HG03460 (cell line): ENCODE measurements around the gene PTGES3.
A peak's percentile ranks its signal among the peaks of the same experiment; 100 is the strongest.
"Not testable (repeated sequence)": the region's sequence is repeated elsewhere in the genome, so short reads cannot be mapped to it uniquely, and the experiment has no call there.

ENCODE experiments used
- ATAC-seq: cut with Tn5 transposase; IDR thresholded peaks from one replicate; pipeline ENCODE4 v1.9.1; 2021; ENCODE audit not compliant: unreplicated experiment

The PTGES3 gene

GRCh38 chr12:56657416-56658379 lies 30.4 kb downstream of the PTGES3 start:
- no peak for ATAC-seq

DNA sequence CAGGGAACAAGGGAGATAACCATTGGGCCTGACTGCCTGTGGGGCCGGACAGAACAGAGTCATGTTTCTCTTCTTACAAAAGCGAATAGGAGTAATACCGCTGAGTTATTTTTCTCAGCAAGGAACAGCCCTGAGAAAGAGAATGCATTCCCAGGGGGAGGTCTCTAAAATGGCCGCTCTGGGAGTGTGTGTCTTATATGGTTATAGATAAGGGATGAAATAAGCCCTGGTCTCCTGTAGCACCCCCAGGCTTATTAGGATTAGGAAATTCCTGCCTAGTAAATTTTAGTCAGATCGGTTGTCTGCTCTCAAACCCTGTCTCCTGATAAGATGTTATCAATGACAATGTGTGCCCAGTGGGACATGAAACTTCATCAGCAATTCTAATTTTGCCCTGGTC lies 34.3 kb downstream of the PTGES3 start:
- not testable (repeated sequence) for ATAC-seq

DNA sequence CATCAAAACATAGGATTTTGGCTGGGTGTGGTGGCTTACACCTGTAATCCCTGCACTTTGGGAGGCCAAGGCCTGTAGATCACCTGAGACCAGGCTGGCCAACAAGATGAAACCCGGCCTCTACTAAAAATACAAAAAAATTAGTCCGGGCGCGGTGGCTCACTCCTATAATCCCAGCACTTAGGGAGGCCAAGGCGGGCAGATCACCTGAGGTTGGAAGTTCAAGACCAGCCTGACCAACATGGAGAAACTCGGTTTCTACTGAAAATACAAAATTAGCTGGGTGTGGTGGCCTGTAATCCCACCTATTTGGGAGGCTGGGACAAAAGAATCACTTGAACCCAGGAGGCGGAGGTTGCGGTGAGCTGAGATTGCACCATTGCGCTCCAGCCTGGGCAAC lies 40.1 kb downstream of the PTGES3 start:
- ATAC-seq = not testable (repeated sequence)

DNA sequence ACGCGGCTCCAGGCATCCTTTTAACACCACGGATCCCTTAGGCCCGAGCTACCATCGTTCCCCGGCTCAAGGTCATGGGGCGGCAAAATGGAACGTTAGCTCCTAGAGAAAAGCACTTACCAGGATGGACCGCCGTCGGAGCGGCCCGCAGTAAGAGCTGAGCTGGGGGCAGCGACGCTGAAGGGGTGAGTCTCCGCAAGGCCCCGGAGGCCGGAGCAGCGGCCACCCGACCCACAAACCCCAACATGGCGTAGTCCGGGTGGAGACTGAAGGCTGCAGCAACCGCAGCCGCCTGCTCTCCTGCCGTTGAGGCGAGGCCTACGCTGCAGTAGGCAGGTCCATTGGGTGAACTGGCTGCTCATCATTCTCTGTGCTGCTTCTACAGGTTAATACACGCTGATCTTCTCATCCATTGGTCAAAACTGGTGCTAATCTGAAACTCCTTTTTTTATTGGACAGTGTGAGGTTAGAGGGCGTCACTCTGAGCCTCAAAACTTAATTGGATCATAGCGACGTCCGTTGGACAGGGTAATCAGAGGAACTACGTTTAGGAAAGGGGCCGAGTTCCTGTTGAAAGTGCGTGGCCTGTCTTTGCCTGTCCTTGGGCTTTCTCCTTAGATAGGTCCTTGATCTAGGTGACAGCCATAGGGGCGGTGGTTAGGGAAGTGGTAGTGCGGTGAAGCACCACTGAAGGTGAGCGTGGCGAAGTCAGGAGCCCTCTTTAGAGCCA lies 42.2 kb downstream of the PTGES3 start, which contains the start of gene ATP5F1B:
Gene ATP5F1B, minus strand, starts transcription at position 268 of the 730 bp plus-strand sequence. Its CDS starts 21 bp downstream, at position 247.
- ATAC-seq = peak; percentile 100

GRCh38 chr12:56645201-56645716 lies 42.8 kb downstream of the PTGES3 start:
- ATAC-seq = no peak

DNA sequence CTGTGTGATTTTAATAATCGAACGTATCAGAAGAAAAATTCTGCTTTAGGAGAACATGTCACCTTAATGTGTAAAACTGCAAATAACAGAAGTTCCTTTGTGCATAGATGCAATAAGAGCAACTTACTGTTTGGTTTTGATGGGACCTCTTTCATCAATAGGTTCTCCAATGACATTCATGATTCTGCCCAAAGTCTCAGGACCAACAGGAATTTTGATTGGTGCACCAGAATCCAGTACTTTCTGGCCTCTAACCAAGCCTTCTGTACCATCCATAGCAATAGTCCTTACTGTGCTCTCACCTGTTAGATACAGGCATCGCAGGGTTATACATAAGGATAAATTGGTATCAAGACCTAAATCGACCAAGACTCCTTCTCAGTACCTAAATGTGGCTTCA lies 43.4 kb downstream of the PTGES3 start:
- ATAC-seq = no peak

- no peak for ATAC-seq
Measured at GRCh38 chr12:56641219-56641618, 46.9 kb downstream of the PTGES3 start.

GRCh38 chr12:56637621-56638020 lies 50.5 kb downstream of the PTGES3 start:
- no peak for ATAC-seq

- ATAC-seq = peak; percentile 46
Measured at GRCh38 chr12:56636675-56637540, 51.2 kb downstream of the PTGES3 start.

GRCh38 chr12:56635806-56636674 lies 52.0 kb downstream of the PTGES3 start:
- peak; percentile 34 for ATAC-seq

DNA sequence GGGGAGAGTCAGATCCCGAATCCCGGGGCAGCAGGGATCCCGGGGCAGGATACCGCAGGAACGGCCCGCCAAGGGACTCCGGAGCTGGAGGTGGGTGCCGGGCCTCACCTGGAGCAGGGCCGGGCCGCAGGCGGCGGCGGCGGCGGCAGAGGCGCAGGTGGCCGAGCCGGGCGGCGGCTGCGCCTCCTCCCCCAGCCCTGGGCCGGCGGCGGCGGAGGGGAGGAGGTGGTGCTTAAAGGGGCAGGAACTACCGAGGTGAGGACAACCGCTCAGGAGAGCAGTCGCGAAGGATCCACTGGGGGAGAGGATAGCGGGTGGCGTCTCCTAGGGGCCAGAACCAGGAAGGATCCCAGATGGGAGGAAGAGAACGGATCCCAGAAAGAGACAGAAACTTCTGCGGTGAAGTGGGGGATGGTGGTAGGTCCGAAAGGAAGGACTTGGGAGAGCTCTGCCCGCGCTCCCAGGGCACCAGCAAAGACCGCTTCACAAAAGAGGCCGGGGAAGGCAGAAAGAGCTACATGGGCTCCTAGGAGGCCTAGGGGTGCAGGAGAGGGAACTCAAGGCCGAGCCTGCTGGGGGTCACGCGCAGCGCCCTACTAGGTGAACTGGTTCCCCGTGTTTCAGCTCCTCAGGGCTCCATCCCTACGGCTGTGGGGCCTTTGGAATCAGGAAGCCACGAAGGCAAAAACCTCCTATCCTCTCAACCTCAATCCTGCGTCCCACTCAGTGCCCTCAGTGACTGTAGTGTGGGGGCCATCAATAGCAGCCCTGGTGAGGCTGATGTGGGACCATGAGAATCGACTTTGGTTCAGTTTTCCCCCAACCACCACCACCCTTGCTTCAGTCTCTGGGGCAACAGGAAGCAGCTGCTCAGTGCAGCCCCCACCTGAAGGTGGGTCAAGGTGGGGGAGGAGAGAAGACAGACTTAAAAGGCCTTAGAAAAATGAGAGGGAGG lies 53.0 kb downstream of the PTGES3 start:
- ATAC-seq = peak; percentile 24

DNA sequence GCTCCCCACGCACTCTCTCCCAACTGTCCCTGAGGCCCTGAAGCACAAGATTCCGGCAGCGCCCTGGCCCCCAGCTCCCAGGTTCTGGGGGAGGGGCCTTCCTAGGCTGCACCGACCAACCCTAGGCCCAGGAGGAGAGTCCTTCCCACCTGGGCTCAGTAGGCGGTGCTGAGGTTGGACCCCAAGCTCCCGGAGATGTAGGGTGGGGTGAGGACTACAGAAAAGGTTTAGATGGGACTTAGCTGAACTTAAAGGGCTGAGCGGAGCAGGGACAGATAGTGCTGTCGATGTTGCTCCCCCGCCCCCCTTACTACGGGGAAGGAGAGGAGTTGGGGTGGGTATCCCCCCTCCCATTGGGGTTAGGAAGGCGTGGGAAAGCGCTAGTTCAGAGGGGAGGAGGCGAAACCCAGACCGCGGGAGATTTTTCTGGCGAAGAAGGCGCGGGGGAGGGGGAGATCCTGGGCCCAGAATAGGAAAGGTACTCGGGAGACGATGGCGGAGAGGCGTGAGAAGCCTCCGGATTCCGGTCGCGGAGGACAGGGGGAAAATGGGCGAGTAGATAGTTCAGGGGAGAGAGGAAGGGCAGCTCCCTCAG lies 53.7 kb downstream of the PTGES3 start:
- no peak for ATAC-seq

- ATAC-seq = no peak
Measured at GRCh38 chr12:56633468-56634241, 54.4 kb downstream of the PTGES3 start.

DNA sequence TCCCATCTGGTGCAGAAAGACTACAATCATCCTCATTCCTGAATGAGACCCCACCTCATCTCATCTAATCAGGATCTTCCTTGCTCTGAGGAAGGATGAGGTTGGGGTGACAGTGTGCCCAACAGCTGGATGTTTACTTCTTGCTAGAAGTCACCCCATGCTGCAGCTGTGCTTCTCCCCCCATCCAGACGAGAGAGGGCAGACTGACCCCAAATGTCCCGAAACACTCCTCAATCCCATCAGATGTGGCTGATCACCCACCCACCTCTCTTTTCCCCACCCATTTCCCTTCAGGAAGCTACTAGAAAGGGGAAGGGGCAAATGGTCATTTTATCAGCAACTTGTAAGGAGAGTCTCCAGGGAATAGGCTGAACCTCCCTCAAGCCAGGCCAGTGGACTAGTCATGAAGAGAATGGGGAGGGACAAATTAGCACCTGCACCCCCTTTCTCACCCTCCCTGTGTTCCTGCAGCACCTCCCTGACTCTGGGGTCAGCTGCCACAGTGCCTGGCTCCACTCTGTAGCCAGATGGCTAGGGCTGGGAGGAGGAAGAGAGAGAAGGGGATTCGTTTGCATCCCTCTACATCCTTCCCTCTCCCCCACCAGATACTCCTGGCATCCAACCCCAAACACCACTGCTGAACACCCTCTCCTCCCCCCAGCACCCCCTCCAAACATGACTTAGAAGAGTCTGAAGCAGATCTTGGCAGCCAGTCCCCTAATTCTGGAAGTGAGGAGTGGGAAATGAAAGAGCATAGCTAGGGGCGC lies 55.2 kb downstream of the PTGES3 start:
- ATAC-seq = no peak

DNA sequence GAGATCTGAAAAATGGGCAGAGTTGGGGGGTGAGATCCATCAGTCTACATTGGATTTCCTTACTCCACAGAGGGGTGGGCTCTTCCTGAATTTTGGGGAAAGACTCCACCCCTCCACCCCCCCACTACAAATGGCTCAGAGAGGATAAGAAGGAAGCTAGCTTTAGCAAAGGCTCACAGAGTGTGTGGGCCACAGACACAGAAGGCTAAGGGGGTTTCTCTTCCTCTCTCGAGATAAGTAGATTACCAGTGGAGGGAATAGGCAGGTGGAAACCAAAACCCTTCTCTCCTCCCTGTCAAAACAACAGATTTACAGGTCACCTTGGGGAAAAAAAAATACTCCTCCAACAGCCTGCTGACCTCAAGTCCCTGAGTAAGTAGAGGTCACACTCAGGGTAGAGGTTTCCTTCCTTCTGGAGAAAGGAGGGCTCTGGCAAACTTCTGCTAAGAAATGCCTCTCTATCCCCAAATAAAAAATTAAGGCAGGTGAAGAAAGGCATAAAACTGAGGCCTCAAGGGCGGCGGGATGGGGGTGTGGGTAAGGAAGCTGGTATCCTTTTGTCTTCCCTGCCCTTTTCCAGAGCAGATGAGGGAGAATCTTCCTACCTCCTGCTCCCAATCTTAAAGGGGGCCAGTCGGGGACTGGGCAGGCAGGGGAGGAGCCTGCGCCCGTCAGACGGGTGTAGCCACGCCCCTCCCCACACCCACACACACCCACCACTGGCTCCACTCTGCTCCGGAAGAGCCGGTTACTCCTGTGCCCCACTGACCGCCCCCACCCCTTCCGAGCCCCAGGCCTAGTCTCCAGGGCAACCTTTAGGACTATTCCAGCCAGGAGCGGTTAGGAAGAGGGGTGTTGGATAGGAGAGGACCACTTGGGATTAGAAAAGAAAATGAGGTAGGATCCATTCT lies 56.0 kb downstream of the PTGES3 start:
- ATAC-seq = peak; percentile 19

GRCh38 chr12:56630180-56630632 lies 57.9 kb downstream of the PTGES3 start, which contains the start of gene BAZ2A:
TSS of gene BAZ2A (minus strand) at chr12:56630326. CDS start at chr12:56617530, 12,796 bp downstream.
- peak; percentile 50 for ATAC-seq
